Dermis blood vessel endothelial cell (primary cell): ENCODE data around the gene FATE1. TPM values are rescaled to one million over a fixed set of nuclear protein-coding genes. Genes with fewer than 3 reads are reported as not detected.

Source experiments
- DNase-seq: peaks from one replicate; pipeline ENCODE4 v3.0.0; 2010
- total RNA-seq: library from RNA; depleted of rRNA; stranded (reverse); fragments of >200 nt; gene quantifications from 2 replicates; pipeline ENCODE4 v1.2.3, GENCODE V29; 2014

FATE1 gene
- total RNA-seq, 1 donor from 2014 or later = not detected

DNA sequence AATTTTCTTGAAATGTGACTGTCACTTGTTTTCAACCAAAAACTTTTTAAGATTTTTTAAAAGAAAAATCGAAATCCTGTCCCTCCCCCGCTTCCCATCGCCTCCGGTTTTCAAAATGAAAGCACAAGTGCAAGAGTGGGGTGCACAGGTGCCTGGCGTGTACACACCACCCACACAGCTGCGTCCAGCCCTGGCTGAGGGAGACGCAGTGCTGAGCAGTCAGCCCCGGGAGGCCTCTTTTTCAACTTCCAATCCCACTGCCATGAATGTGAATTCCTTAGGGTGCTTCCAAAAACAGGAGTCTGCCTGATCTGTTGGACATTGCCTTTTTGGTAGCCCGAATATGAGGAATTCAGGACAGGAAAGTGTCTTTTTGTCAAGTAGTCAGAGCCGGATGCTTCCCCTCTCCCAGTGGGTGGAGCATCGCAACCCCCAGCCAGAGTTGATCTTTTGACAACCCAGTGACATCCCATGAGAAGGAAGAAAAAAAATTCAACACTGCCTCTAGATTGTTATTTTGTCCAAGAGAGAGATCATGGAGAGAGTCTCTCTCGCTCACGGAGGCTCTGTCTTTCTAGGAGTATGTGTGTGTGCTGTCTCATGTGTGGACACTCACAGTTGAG, 11.7 kb upstream of the FATE1 start:
- DNase-seq = peak; percentile 2

DNA sequence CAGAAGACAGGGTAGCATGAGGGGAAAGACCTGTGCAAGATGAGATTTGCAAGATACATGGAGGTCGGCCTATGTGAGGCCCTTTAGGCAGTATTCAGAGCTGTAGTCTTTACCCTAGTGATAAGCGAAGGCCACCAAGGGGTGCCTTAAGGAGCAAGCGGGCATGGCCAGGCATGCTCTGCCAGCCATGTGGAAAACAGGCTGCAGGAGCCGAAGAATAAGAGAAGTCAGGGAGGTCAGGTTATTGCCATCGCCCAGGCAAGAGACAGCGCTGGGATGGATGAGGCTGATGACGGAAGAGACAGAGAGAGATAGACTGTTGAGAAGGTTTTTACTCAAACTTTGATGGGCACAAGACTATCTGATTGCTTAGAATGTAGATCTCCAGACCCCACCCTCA, 7.0 kb upstream of the FATE1 start:
- no peak for DNase-seq

GRCh38 chrX:151710457-151710856, 5.4 kb upstream of the FATE1 start:
- DNase-seq = no peak

- no peak for DNase-seq
Observed at GRCh38 chrX:151711154-151711553, 4.7 kb upstream of the FATE1 start.

- peak; percentile 50 for DNase-seq
Observed at GRCh38 chrX:151711787-151712186, 4.0 kb upstream of the FATE1 start.

DNA sequence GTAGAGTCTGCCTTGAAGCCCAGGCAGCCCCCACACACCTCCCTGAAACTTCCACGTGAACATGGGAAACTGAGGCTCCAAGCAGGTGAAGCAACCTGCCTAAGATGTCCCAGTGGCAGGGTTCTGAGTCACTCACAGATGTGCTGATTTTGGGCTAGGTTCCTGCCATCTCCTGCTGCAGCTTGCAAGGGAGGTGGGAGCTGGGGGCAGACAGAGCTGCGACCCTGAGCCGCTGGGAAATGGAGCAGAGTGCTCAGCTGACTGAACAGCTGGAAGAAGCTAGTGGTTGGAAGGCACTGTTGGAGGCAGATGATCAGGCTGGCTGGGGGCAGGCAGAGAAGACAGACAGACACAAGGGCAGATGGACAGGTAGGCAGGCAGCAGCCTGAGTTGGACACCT, 3.6 kb upstream of the FATE1 start:
- no peak for DNase-seq

- peak; percentile 47 for DNase-seq
Observed at GRCh38 chrX:151713849-151714248, 2.0 kb upstream of the FATE1 start.

DNA sequence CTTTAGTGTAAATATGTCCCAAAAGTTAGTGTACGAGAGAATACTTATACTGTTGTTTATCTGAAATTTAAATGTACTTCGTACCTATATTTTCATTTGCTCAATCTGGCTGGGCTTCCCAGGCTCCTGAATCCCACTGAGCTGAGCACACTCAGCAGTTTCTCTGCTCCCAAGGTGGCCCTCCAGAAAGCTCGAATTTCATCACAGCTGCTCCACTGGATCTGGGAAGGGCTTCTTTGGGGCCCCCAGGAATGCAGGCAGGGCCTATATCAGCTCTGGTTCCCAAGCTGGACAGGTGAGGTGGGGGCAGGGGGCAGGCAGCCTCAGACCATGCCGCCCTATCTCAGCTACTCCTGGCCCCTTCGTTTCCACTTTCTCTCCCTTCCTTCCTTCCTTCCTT, 1.5 kb upstream of the FATE1 start:
- no peak for DNase-seq

GRCh38 chrX:151722241-151722846, 6.5 kb downstream of the FATE1 start:
- peak; percentile 43 for DNase-seq

- DNase-seq = no peak
Observed at GRCh38 chrX:151723156-151723760, 7.4 kb downstream of the FATE1 start.

DNA sequence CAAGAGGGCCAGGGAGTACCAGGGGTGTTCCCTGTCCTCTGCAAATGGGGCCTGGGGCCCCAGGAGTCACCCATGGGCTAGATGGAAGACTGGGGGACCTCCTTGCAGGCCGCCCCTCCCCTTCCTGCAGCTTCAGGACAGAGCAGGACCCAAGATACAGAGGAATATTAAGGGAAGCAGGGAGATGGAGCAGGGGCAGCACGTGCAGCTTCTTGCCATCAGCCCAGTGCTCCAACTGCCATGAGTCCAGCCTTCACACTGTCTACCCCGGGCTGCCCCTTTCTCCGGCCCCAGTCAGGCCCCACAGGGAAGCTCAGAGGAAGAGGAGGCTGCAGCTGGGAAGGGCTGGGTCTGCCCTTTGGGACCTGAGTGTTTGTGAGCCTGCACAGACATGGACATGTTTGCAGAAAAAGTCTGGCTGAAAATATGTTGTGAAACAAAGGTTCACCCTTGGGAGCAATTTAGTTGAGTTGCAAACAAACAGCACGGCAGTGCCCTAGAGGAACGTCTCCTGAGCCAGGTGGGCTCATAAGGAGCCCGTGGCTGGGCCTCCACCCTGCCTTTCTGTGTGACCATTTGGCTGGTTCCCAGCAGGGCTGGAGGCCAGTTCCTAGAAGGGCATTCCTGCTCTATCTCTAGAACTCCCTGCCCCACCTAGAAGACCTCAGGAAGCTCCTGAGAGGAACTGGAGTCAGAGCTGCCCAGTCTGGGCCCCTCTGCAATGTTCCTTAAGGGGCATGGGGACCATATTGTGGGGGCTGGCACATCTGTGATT, 8.9 kb downstream of the FATE1 start:
- DNase-seq = no peak

- DNase-seq = no peak
Observed at GRCh38 chrX:151725338-151725614, 9.4 kb downstream of the FATE1 start.

DNA sequence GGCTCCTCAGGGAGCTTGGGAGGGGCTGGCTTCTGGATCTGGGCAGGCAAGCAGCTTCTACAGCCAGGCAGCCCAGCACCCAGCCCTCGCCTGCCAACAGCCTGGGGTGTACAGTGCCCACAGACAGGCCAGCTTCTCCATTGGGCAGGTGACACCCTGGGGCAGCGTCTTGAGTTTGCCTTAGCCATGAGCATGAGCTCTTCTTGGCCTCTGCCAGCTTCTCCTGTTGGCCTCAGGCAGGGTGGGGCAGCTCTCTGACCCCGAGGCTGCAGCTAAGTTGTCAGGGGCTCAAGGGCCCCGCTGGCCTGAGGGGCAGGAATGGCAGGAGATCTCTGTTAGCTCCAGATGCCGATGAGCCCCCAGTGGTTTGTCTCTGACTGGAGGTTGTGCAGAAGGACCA, 10.9 kb downstream of the FATE1 start:
- DNase-seq = no peak

DNA sequence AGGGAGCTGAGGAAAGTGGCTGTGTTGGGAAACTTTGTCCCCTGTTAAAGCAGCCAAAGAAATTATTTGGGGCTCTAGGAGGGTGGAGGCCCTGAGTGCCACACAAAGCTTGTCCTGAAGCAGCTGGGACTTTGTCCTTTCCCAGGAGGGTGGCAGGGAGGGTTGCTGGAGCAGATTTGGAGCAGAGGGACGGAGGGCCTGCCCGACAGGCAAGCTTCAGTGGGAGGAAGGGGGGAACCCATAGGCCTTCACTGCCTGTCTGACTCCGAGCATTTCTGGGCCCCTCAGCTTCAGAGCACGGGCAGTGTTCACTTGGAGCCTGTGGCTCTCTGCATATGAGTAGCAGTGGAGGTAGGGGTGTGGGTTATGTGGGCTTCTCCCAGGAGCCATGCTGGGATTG, 11.5 kb downstream of the FATE1 start:
- no peak for DNase-seq

GRCh38 chrX:151729056-151729725, 13.4 kb downstream of the FATE1 start:
- no peak for DNase-seq

GRCh38 chrX:151734446-151734845, 18.6 kb downstream of the FATE1 start, which contains the start of gene CNGA2:
Gene CNGA2, plus strand, starts transcription at chrX:151734746. Its CDS starts 3,738 bp downstream, at chrX:151738484.
- DNase-seq = no peak

GRCh38 chrX:151735219-151735618, 19.4 kb downstream of the FATE1 start:
- DNase-seq = no peak

DNA sequence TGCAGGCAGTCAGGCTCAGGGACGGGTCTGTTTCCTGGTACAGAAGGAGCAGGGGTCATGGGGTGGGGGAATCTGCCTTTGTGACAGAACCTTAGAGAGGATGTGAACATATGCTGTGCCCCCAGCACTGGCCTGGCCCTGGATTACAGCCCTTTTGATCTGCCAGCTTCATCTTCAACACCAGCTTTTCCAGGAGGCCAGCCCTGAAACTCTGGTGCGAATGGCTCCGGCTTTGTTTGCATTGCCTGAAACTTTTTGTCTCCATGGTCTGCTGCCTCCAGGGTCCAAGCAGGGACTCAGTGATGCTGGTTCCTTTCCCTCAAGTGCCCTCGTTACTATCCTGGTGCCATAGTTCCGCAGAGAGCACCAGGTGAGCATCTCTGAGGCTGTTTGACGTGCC, 20.9 kb downstream of the FATE1 start:
- no peak for DNase-seq

GRCh38 chrX:151737494-151737893, 21.7 kb downstream of the FATE1 start:
- no peak for DNase-seq

DNA sequence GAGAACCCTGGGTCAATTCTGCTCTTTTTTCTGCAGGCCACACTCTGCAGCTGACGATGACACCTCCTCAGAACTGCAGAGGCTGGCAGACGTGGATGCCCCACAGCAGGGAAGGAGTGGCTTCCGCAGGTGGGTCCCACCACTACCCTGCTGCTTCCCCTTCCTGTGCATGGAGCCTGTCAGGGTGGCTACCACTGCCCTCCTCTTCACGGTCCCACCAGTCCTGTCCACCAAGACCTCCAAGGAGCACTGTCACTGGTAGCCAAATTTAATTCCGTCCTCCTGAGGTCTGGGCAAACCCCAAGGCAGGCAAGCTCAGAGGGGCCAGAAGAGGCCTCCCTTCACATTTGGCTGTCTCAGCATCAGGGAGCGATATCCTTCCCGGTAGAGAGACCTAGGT, 22.9 kb downstream of the FATE1 start:
- DNase-seq = no peak

DNA sequence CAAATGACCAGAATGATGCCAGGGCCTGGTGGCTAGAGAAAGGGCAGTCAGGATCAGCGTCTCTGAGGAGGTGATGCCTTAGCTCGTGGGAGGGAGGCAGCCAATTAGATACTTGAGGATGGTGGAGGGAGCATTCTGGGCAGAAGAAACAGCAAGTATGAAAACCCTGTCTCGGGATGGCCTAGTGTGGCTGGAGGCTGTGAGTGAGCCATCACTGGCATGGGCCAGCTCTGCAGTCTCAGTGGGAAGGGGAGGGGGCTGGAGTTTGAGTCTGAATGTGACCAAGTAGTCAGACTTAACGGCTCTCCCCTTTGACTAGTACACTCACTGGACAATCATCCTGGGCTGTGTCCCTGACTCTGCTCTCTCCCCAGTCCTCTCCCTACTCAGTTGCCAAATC, 25.8 kb downstream of the FATE1 start:
- DNase-seq = no peak

DNA sequence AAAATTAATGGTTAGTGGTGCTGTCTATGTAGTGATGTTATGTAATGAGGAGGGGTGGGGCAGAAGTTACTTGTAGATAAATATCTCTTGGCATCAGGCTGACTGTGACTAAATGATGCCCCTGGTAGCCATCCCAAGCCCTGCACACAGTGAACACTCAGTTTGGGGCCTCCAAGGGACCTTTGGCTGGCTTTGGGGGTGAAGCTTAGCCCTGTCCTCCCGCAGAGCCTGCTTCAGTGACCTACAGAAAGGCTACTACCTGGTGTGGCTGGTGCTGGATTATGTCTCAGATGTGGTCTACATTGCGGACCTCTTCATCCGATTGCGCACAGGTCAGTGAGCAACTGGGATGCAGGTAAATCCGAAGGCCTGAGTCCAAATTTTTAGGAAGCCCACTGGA, 26.5 kb downstream of the FATE1 start:
- no peak for DNase-seq
